Tibial nerve (tissue), 4 donors: Measurements from ENCODE around the gene PLAU.

ENCODE experiments used
- EP300 ChIP-seq, 2 donors: sonication (generic); formaldehyde crosslinking; IDR thresholded peaks; one replicate each; pipeline ENCODE4 v1.6.1; 2017; ENCODE audit warnings: antibody characterized with exemption in 2 of 2, mild to moderate bottlenecking in 1 of 2
- POLR2A ChIP-seq, 2 donors: fragments of 450-650 bp; IDR thresholded peaks; one replicate each; pipeline ENCODE4 v1.6.1; 2017; ENCODE audit warnings: antibody characterized with exemption in 2 of 2, mild to moderate bottlenecking in 2 of 2, moderate library complexity in 2 of 2
- TF ChIP-seq, protein P1 (sequence below), 5 experiments: fragments of 200-600 bp in 3 of 5; fragments of 450-650 bp in 2 of 5; sonication (generic) in 3 of 5; IDR thresholded peaks; one replicate each; pipeline ENCODE4 v1.5.1; 2016 to 2019; ENCODE audit warnings: antibody characterized with exemption in 5 of 5, mild to moderate bottlenecking in 3 of 5, moderate library complexity in 2 of 5

DNA sequence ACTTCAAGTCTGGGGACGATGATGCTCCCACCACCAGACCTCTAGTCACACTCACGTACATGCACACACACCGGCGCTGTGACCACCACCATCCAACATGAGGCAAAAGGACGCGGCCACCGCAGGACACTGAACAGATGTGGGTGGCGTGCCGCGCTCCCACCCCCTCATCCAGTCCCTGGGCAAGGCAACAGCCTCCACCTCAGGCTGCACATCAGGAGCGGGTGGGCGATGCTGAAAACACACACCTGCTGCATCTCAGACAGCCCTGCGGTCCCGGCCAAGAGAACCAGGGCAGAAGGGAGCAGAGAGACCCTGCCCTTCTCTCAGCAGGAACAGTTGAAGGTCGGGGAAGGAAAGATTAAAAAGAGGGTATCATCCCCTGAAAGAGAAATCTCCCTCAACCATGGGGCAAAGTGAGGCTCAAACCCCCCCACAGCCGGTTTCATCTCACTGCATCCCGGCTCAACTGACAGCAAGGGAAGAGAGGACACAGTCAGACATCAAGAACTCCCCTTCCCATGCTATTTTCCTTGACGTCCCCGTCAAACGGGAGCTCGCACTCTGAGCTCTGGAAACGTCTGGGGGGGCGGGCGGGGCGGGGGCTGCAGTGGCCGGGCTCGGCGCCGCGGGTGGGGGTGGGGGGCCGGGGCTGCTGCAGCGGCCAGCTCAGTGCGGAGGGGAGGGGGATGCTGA lies 37.6 kb upstream of the PLAU start:
- TF ChIP-seq POLR2A (IDR thresholded peaks at IDR 0.05) (no peak), EP300 (IDR thresholded peaks at IDR 0.05) (no peak)
- TF ChIP-seq, protein P1, sequence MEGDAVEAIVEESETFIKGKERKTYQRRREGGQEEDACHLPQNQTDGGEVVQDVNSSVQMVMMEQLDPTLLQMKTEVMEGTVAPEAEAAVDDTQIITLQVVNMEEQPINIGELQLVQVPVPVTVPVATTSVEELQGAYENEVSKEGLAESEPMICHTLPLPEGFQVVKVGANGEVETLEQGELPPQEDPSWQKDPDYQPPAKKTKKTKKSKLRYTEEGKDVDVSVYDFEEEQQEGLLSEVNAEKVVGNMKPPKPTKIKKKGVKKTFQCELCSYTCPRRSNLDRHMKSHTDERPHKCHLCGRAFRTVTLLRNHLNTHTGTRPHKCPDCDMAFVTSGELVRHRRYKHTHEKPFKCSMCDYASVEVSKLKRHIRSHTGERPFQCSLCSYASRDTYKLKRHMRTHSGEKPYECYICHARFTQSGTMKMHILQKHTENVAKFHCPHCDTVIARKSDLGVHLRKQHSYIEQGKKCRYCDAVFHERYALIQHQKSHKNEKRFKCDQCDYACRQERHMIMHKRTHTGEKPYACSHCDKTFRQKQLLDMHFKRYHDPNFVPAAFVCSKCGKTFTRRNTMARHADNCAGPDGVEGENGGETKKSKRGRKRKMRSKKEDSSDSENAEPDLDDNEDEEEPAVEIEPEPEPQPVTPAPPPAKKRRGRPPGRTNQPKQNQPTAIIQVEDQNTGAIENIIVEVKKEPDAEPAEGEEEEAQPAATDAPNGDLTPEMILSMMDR (IDR thresholded peaks at IDR 0.05), result no peak
